Ovary (tissue), 9 donors: ENCODE measurements around the gene ABCC1. TPM values are rescaled to one million over a fixed set of nuclear protein-coding genes. Genes with fewer than 3 reads are reported as not detected.

Source experiments
- DNase-seq, 5 donors: peaks; one replicate each; pipeline ENCODE4 v3.0.0-alpha.2; 2019 to 2020
- H3K27ac ChIP-seq, 2 donors: fragments of 200-600 bp; one replicate each; pipeline versions ENCODE4 v1.5.1 to v1.8.0; 2019 to 2022
- H3K27me3 ChIP-seq: fragments of 200-600 bp; one replicate; pipeline ENCODE4 v1.8.0; 2022
- H3K36me3 ChIP-seq: fragments of 200-600 bp; sonication (generic); one replicate; pipeline ENCODE4 v1.5.1; 2019
- H3K4me1 ChIP-seq: one replicate; pipeline ENCODE4 v1.8.1; 2013; ENCODE audit warnings: mild to moderate bottlenecking, moderate library complexity; ENCODE audit not compliant: insufficient read depth
- H3K4me3 ChIP-seq: fragments of 200-600 bp; sonication (generic); one replicate; pipeline ENCODE4 v1.5.1; 2017
- H3K9me3 ChIP-seq, 2 donors: fragments of 200-600 bp in 1 of 2; sonication (generic) in 1 of 2; one replicate each; pipeline versions ENCODE4 v1.5.1 to v1.8.1; 2013 to 2019; ENCODE audit warnings: mild to moderate bottlenecking in 1 of 2, moderate library complexity in 1 of 2
- EP300 ChIP-seq: sonication (generic); formaldehyde crosslinking; IDR thresholded peaks from one replicate; pipeline ENCODE4 v1.6.1; 2017; ENCODE audit warnings: antibody characterized with exemption
- POLR2A ChIP-seq: fragments of 450-650 bp; IDR thresholded peaks from one replicate; pipeline ENCODE4 v1.6.1; 2017; ENCODE audit warnings: antibody characterized with exemption, mild to moderate bottlenecking, moderate library complexity
- WGBS, 3 donors: extraction: QIAGEN DNeasy Blood & Tissue Kit in 1 of 3; methylation state at CpG; one replicate each; pipeline versions ENCODE4 v1.1.5 to v1.1.7; 2013 to 2017; 5-methylcytosine and 5-hydroxymethylcytosine counted together
- intact Hi-C, 4 donors: fragments of 100-400 bp; cut with DNase I; formaldehyde crosslinking; loops; one replicate each; pipeline versions ENCODE4 v1.11.0 to v1.15.1; 2022 to 2023
- polyA plus RNA-seq, 2 donors: library from polyadenylated mRNA; stranded (reverse); fragments of 200-250 nt in 1 of 2; fragments of 350-450 nt in 1 of 2; fragmentation: Illumina TruSeq in 1 of 2; extraction: RNeasy Lipid Tissue Mini Kit (QIAGEN cat#74804) in 1 of 2; gene quantifications; one replicate each; pipeline ENCODE4 v1.2.3, GENCODE V29; 2013 to 2014
- total RNA-seq, 7 donors: library from RNA; depleted of rRNA in 2 of 7; stranded (reverse); fragments of >200 nt in 2 of 7; fragmentation: NEBNext Ultra II Directional in 3 of 7; extraction: Animal tissue kit (Norgen Biotek cat#: 25700) in 3 of 7; gene quantifications; one replicate each; pipeline versions ENCODE4 v1.1.0 to v1.2.4, GENCODE V29; 2016 to 2023
- TF ChIP-seq, protein P1 (sequence below), 3 donors: fragments of 450-650 bp in 2 of 3; fragments of 200-600 bp in 1 of 3; IDR thresholded peaks; one replicate each; pipeline versions ENCODE4 v1.5.1 to v1.8.0; 2016 to 2022; ENCODE audit warnings: antibody characterized with exemption in 3 of 3, mild to moderate bottlenecking in 1 of 3
- donor health status: DM: no; HTN: no; CAD: no; lungs with moderate emphysema.
- donor health status: DM: no; HTN: no; CAD: no.
- donor health status: Bipolar disorder and iron deficiency.
- donor health status: DM: yes; HTN: yes; CAD: no.
- donor health status: DM: no; HTN: no; CAD: no.
- donor health status: DM: yes; HTN: yes; CAD: no.

Gene ABCC1
- total and polyA plus RNA-seq, 9 donors: 10.0 to 31.1 (median 20.9) TPM

DNA sequence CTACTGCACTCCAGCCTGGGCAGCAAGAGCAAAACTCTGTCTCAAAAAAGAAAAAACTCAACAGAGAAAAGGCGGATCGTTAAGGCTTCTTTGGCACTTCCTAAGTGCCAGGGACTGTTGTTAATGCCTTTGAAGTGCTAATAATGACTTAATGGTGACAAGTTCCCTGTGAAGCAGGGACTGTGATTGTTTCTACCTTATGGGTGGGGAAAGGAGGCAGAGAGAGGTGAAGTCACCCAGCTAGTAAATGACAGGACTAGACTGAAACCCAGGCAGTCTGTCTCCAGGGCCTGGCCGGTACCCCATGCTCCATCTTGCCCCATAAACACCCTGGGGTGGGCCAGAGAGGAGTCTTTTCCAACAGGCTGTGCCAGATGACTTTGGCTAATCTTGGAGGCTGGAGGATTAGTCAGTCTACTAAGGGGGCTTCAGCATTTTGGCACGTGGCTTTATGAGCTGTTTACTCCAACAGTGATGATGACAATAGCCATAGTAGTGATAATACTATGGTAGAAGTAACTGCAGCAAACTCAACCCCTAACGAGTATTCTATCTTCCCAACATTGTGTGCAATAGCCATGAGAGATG, 26.9 kb downstream of the ABCC1 start:
- TF ChIP-seq POLR2A: no peak
- no peak for TF ChIP-seq EP300
- TF ChIP-seq, protein P1, sequence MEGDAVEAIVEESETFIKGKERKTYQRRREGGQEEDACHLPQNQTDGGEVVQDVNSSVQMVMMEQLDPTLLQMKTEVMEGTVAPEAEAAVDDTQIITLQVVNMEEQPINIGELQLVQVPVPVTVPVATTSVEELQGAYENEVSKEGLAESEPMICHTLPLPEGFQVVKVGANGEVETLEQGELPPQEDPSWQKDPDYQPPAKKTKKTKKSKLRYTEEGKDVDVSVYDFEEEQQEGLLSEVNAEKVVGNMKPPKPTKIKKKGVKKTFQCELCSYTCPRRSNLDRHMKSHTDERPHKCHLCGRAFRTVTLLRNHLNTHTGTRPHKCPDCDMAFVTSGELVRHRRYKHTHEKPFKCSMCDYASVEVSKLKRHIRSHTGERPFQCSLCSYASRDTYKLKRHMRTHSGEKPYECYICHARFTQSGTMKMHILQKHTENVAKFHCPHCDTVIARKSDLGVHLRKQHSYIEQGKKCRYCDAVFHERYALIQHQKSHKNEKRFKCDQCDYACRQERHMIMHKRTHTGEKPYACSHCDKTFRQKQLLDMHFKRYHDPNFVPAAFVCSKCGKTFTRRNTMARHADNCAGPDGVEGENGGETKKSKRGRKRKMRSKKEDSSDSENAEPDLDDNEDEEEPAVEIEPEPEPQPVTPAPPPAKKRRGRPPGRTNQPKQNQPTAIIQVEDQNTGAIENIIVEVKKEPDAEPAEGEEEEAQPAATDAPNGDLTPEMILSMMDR (IDR thresholded peaks at IDR 0.05): no peak
- peaks cover 0 to 5% of the 10 kb centered on the region in 2 donors for H3K9me3 ChIP-seq
- H3K27ac ChIP-seq: peak overlapping the region in 1 of 2 donors; percentile 45
- DNase-seq: no peak
- no peak overlapping the region for H3K4me3 ChIP-seq
- peaks cover 13% of the 10 kb centered on the region for H3K4me1 ChIP-seq
- H3K36me3 ChIP-seq: no peaks in the 10 kb centered on the region
- whole genome bisulfite sequencing, 3 donors: 61 to 68% (median 65%) methylated on average over 5 of the region's 5 CpGs
- intact Hi-C loops: no loop called here
- no peaks in the 10 kb centered on the region for H3K27me3 ChIP-seq

DNA sequence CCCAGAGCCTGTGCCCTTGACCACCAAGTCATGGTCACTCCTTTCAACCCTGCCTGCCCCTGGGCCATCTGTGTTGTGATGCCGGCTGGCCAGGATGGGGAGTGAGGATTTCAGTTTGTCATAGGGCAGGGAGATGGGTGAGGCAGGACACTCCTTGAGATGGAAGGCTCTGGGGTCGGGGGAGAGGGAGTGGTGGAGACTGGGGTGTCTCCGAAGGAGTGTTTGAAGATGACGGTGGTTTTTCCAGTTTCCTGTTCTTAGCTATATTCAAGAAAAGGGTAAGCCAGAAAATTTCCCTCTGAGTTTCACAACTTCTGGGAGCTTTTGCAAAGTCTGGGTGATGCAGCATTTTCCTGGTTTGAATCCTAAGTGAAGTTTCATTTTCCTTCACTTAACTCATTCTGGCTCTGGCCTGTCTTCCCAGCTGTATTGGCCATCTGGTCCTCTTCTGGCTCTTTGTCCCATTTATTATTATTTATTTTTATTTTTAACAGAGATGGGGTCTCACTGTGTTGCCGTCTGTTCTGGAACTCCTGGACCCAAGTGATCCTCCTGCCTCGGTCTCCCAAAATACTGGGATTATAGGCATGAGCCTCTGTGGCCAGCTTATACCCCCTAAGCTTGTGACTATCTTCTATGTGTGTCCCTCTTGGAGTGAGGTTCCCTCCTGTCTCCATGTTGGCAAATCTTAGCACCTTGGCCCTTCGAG, 27.7 kb downstream of the ABCC1 start:
- H3K4me3 ChIP-seq: no peak overlapping the region
- H3K27me3 ChIP-seq: no peaks in the 10 kb centered on the region
- 48 to 54% (median 52%) methylated on average over 7 of the region's 7 CpGs for WGBS, 3 donors
- peak in 3 of 5 donors; percentile 26 to 50 (median 41) for DNase-seq
- H3K36me3 ChIP-seq: no peaks in the 10 kb centered on the region
- TF ChIP-seq, protein P1 (IDR thresholded peaks at IDR 0.05): no peak
- no peak for TF ChIP-seq EP300
- TF ChIP-seq POLR2A: no peak
- H3K9me3 ChIP-seq: peaks cover 0 to 4% of the 10 kb centered on the region in 2 donors
- peak overlapping the region in 1 of 2 donors; percentile 45 for H3K27ac ChIP-seq
- intact Hi-C loops: no loop called here
- peaks cover 13% of the 10 kb centered on the region for H3K4me1 ChIP-seq

DNA sequence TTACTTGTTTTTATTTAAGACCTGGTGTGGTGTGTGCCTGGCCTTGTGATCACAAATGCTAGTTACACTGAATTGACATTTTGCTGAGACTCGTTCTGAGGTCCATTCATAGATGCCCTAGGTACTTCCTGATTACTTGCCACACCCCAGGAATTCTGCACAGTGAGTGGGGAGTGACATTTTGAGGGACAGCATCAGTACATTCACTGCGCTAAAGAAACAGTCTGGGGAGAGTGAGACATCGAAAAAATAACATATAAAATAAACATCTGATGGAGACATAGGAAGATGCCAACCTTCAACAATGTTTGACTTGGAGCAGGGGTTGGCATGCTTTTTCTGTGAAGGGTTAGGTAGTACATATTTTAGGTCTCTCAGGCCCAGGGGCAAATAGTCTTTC, 30.4 kb downstream of the ABCC1 start:
- no peak overlapping the region for H3K4me3 ChIP-seq
- peaks cover 9% of the 10 kb centered on the region for H3K4me1 ChIP-seq
- TF ChIP-seq EP300: no peak
- TF ChIP-seq, protein P1 (IDR thresholded peaks at IDR 0.05): no peak
- no peak for TF ChIP-seq POLR2A
- no peaks in the 10 kb centered on the region for H3K9me3 ChIP-seq
- H3K27me3 ChIP-seq: no peaks in the 10 kb centered on the region
- no peak for DNase-seq
- intact Hi-C loops: no loop called here
- no peaks in the 10 kb centered on the region for H3K36me3 ChIP-seq
- 89% methylated on average over 3 of the region's 3 CpGs for WGBS, 3 donors
- H3K27ac ChIP-seq: no peak overlapping the region

DNA sequence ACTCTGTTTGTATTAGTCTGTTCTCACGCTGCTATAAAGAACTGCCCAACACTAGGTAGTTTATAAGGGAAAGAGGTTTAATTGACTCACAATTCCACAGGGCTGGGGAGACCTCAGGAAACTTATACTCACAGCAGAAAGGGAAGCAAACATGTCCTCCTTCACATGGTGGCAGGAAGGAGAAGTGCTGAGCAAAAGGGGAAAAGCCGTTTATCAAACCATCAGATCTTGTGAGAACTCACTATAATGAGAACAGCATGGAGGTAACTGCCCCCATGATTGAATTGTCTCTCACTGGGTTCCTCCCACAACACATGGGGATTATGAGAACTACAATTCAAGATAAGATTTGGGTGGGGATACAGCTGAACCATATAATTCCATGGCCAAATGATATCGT, 30.9 kb downstream of the ABCC1 start:
- H3K9me3 ChIP-seq: no peaks in the 10 kb centered on the region
- intact Hi-C loops: no loop called here
- no peak for DNase-seq
- no peaks in the 10 kb centered on the region for H3K36me3 ChIP-seq
- H3K4me1 ChIP-seq: peaks cover 9% of the 10 kb centered on the region
- no peak overlapping the region for H3K27ac ChIP-seq
- H3K4me3 ChIP-seq: no peak overlapping the region
- 73 to 92% (median 81%) methylated on average over 3 of the region's 3 CpGs for WGBS, 3 donors
- no peaks in the 10 kb centered on the region for H3K27me3 ChIP-seq
- TF ChIP-seq POLR2A (no peak), EP300 (no peak)
- TF ChIP-seq, protein P1 (IDR thresholded peaks at IDR 0.05): no peak
